Neural cell (in vitro differentiated cells): Measurements from ENCODE around the gene BRD3.

Experiments
- CTCF ChIP-seq: fragments of 450-650 bp; IDR thresholded peaks from 2 replicates; pipeline ENCODE4 v1.5.1; 2014; ENCODE audit warnings: antibody characterized with exemption, mild to moderate bottlenecking, moderate library complexity; ENCODE audit not compliant: poor library complexity, severe bottlenecking
- EP300 ChIP-seq: fragments of 450-650 bp; conservative IDR thresholded peaks from 2 replicates; pipeline ENCODE4 v1.6.1; 2014; ENCODE audit warnings: antibody characterized with exemption, mild to moderate bottlenecking, moderate library complexity; ENCODE audit not compliant: poor library complexity, severe bottlenecking
- EZH2 ChIP-seq: fragments of 200-600, 300-800 bp; shearing (Covaris generic), sonication (generic); IDR thresholded peaks from 2 replicates; pipeline ENCODE4 v1.6.1; 2014; ENCODE audit warnings: antibody characterized with exemption, low read length, borderline replicate concordance, mild to moderate bottlenecking; ENCODE audit not compliant: insufficient read depth, poor library complexity, severe bottlenecking
- POLR2AphosphoS5 ChIP-seq: IDR thresholded peaks from 2 replicates; pipeline ENCODE4 v1.6.1; 2012
- RAD21 ChIP-seq: fragments of 450-650 bp; conservative IDR thresholded peaks from 2 replicates; pipeline ENCODE4 v1.6.1; 2014; ENCODE audit warnings: antibody characterized with exemption, mild to moderate bottlenecking, moderate library complexity
- SMC3 ChIP-seq: fragments of 450-650 bp; conservative IDR thresholded peaks from 2 replicates; pipeline ENCODE4 v1.6.1; 2014; ENCODE audit warnings: antibody characterized with exemption, mild to moderate bottlenecking, moderate library complexity; ENCODE audit not compliant: poor library complexity

- TF ChIP-seq CTCF (no peak), POLR2AphosphoS5 (no peak), SMC3 (no peak), EP300 (no peak), RAD21 (no peak), EZH2 (no peak)
These were observed 30.2 kb downstream of the BRD3 start for GRCh38 chr9:134037641-134038040.
